K562 (cell line): ENCODE results near the gene B2M. TPM values are rescaled to one million over a fixed set of nuclear protein-coding genes. Genes with fewer than 3 reads are reported as not detected.

ENCODE experiments used
- ETV1 ChIP-seq: fragments of 450-650 bp; conservative IDR thresholded peaks from 2 replicates; pipeline ENCODE4 v1.6.1; 2016; ENCODE audit warnings: missing genetic modification characterization, control low read depth, low read depth, missing compliant biosample characterization
- ETV5 ChIP-seq: sonication (generic); formaldehyde crosslinking; IDR thresholded peaks from 2 replicates; pipeline ENCODE4 v1.4.0; 2020; ENCODE audit warnings: low read depth, mild to moderate bottlenecking, missing genetic modification reagents
- HOMEZ ChIP-seq: fragments of 250-450 bp; sonication (Bioruptor Pico); IDR thresholded peaks from 2 replicates; pipeline ENCODE4 v1.4.0; 2020; ENCODE audit warnings: mild to moderate bottlenecking, moderate library complexity
- RFX1 ChIP-seq: fragments of 450-650 bp; IDR thresholded peaks from 2 replicates; pipeline ENCODE4 v1.6.1; 2016; ENCODE audit warnings: mild to moderate bottlenecking, moderate library complexity
- SMARCB1 ChIP-seq: IDR thresholded peaks from 2 replicates; pipeline ENCODE4 v1.6.1; 2011; ENCODE audit warnings: improper control_type of control experiment, low read depth; ENCODE audit not compliant: insufficient read length
- SREBF2 ChIP-seq: sonication (generic); formaldehyde crosslinking; IDR thresholded peaks from 2 replicates; pipeline ENCODE4 v1.4.0; 2020; ENCODE audit warnings: mild to moderate bottlenecking, missing genetic modification reagents
- TAF7 ChIP-seq: fragments of 450-650 bp; IDR thresholded peaks from 2 replicates; pipeline ENCODE4 v1.6.1; 2016; ENCODE audit warnings: missing genetic modification characterization, missing compliant biosample characterization
- USF1 ChIP-seq: sonication (generic); formaldehyde crosslinking; IDR thresholded peaks from 2 replicates; pipeline ENCODE4 v1.9.0; 2022; ENCODE audit warnings: mild to moderate bottlenecking, missing genetic modification reagents
- ZNF79 ChIP-seq: fragments of 250-450 bp; sonication (Bioruptor Pico); IDR thresholded peaks from 2 replicates; pipeline ENCODE4 v1.4.0; 2020; ENCODE audit warnings: low read depth, mild to moderate bottlenecking, moderate library complexity
- polyA plus RNA-seq, 8 experiments: library from polyadenylated mRNA; depleted of rRNA in 4 of 8; stranded (reverse) in 5 of 8; unstranded in 3 of 8; fragments of >200 nt; fragmentation: Nextera tagmentation in 2 of 8; fragmentation: Illumina TruSeq in 1 of 8; extraction: Ambion mirVana in 2 of 8; extraction: Trizol in 1 of 8; gene quantifications; 2 replicates each; pipeline versions ENCODE4 v1.2.1 to v1.2.3, GENCODE V29; 2011 to 2014; ENCODE audit warnings: inconsistent platforms in 1 of 8, missing spikeins in 1 of 8
- total RNA-seq, 7 experiments: library from RNA; depleted of rRNA in 6 of 7; stranded (reverse); fragments of >200 nt in 6 of 7; fragmentation: Illumina TruSeq in 2 of 7; extraction: Trizol in 2 of 7; gene quantifications; 2 replicates each; pipeline versions ENCODE4 v1.2.1 to v1.2.3, GENCODE V29; 2011 to 2021; ENCODE audit warnings: low replicate concordance in 1 of 7
- TF ChIP-seq, protein P1 (sequence below): fragments of 450-650 bp; formaldehyde crosslinking; IDR thresholded peaks from 2 replicates; pipeline ENCODE4 v1.4.0; 2022; ENCODE audit warnings: missing genetic modification characterization

The B2M gene
- total and polyA plus RNA-seq, 9 of the 15 experiments (the other 6 are each of a cell fraction or from before 2014, with no cell fraction given), result 460 to 3,138 (median 1,032) TPM

- TF ChIP-seq USF1 (CRISPR knock-in tag), result no peak
- no peak for TF ChIP-seq ETV1 (tag)
- TF ChIP-seq SREBF2 (CRISPR knock-in tag), result no peak
- TF ChIP-seq ZNF79 (CRISPR knock-in tag), result no peak
- no peak for TF ChIP-seq ETV5 (CRISPR knock-in tag)
- TF ChIP-seq, protein P1, sequence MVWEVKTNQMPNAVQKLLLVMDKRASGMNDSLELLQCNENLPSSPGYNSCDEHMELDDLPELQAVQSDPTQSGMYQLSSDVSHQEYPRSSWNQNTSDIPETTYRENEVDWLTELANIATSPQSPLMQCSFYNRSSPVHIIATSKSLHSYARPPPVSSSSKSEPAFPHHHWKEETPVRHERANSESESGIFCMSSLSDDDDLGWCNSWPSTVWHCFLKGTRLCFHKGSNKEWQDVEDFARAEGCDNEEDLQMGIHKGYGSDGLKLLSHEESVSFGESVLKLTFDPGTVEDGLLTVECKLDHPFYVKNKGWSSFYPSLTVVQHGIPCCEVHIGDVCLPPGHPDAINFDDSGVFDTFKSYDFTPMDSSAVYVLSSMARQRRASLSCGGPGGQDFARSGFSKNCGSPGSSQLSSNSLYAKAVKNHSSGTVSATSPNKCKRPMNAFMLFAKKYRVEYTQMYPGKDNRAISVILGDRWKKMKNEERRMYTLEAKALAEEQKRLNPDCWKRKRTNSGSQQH (CRISPR knock-in tag), result no peak
- TF ChIP-seq HOMEZ (CRISPR knock-in tag), result no peak
- TF ChIP-seq TAF7 (tag), result no peak
- TF ChIP-seq RFX1, result no peak
- no peak for TF ChIP-seq SMARCB1
Observed at GRCh38 chr15:44673639-44674038, 37.7 kb upstream of the B2M start (continued).
